K562 (cell line): ENCODE measurements around the gene BTG2. TPM values are rescaled to one million over a fixed set of nuclear protein-coding genes. Genes with fewer than 3 reads are reported as not detected.

Experiments
- BMI1 ChIP-seq: fragments of 150-350 bp; IDR thresholded peaks from 2 replicates; pipeline ENCODE4 v1.6.1; 2014; ENCODE audit warnings: low read length
- CBX2 ChIP-seq: fragments of 200-600 bp; sonication (generic); IDR thresholded peaks from one replicate; pipeline ENCODE4 v1.6.1; 2012; ENCODE audit warnings: mild to moderate bottlenecking, low read length, inconsistent platforms; ENCODE audit not compliant: insufficient read depth, poor library complexity, severe bottlenecking
- CTBP1 ChIP-seq: fragments of 450-650 bp; IDR thresholded peaks from 2 replicates; pipeline ENCODE4 v1.6.1; 2016; ENCODE audit warnings: borderline replicate concordance
- DLX4 ChIP-seq: fragments of 250-450 bp; sonication (Bioruptor Pico); IDR thresholded peaks from 2 replicates; pipeline ENCODE4 v1.6.1; 2021; ENCODE audit warnings: mild to moderate bottlenecking
- E2F4 ChIP-seq: sonication (generic); formaldehyde crosslinking; IDR thresholded peaks from 2 replicates; pipeline ENCODE4 v1.8.0; 2022; ENCODE audit warnings: mild to moderate bottlenecking, low read depth, missing genetic modification reagents
- E2F8 ChIP-seq: fragments of 450-650 bp; IDR thresholded peaks from 2 replicates; pipeline ENCODE4 v1.7.1; 2018; ENCODE audit warnings: mild to moderate bottlenecking, low read depth; ENCODE audit not compliant: partially characterized antibody
- ELF1 ChIP-seq: fragments of 200-800 bp; sonication (Bioruptor generic); IDR thresholded peaks from 2 replicates; pipeline ENCODE4 v1.6.1; 2016; ENCODE audit warnings: missing genetic modification characterization, missing compliant biosample characterization
- EP400 ChIP-seq: fragments of 450-650 bp; IDR thresholded peaks from 2 replicates; pipeline ENCODE4 v1.6.1; 2017; ENCODE audit warnings: antibody characterized with exemption, mild to moderate bottlenecking, moderate library complexity
- GTF2E2 ChIP-seq: fragments of 200-800 bp; sonication (Bioruptor generic); IDR thresholded peaks from 2 replicates; pipeline ENCODE4 v1.6.1; 2016; ENCODE audit warnings: missing genetic modification characterization, missing compliant biosample characterization
- HMBOX1 ChIP-seq: sonication (generic); IDR thresholded peaks from 2 replicates; pipeline ENCODE4 v1.6.1; 2016
- ID3 ChIP-seq, 2 experiments: fragments of 250-450 bp in 1 of 2; fragments of 450-650 bp in 1 of 2; sonication (Bioruptor Pico) in 1 of 2; IDR thresholded peaks; 2 replicates each; pipeline versions ENCODE4 v1.6.1 to v1.8.0; 2016 to 2021; ENCODE audit warnings: mild to moderate bottlenecking in 2 of 2, moderate library complexity in 2 of 2, missing compliant biosample characterization in 1 of 2, missing genetic modification characterization in 1 of 2
- KHSRP ChIP-seq: fragments of 450-650 bp; IDR thresholded peaks from 2 replicates; pipeline ENCODE4 v1.6.1; 2017
- LEF1 ChIP-seq: fragments of 450-650 bp; IDR thresholded peaks from 2 replicates; pipeline ENCODE4 v1.6.1; 2016; ENCODE audit warnings: mild to moderate bottlenecking
- MAFK ChIP-seq: IDR thresholded peaks from 2 replicates; pipeline ENCODE4 v1.6.1; 2011; ENCODE audit warnings: low read length, improper control_type of control experiment
- NEUROD1 ChIP-seq: fragments of 150-350 bp; IDR thresholded peaks from 2 replicates; pipeline ENCODE4 v1.6.1; 2014; ENCODE audit warnings: borderline replicate concordance, low read length, low read depth; ENCODE audit not compliant: partially characterized antibody
- NFIX ChIP-seq: fragments of 250-450 bp; sonication (Bioruptor Pico); IDR thresholded peaks from 2 replicates; pipeline ENCODE4 v1.4.0; 2020; ENCODE audit warnings: low read depth, mild to moderate bottlenecking, moderate library complexity
- POLR3G ChIP-seq: IDR thresholded peaks from 2 replicates; pipeline ENCODE4 v1.6.1; 2011; ENCODE audit not compliant: insufficient read length, insufficient replicate concordance; ENCODE audit errors: extremely low read depth
- SAFB2 ChIP-seq: fragments of 200-400 bp; formaldehyde crosslinking; IDR thresholded peaks from 2 replicates; pipeline ENCODE4 v1.6.1; 2018; ENCODE audit warnings: borderline replicate concordance, low read length, low read depth, moderate library complexity; ENCODE audit not compliant: severe bottlenecking
- ZC3H4 ChIP-seq: sonication (generic); formaldehyde crosslinking; IDR thresholded peaks from 2 replicates; pipeline ENCODE4 v1.9.0; 2021; ENCODE audit warnings: missing genetic modification reagents, borderline replicate concordance
- ZEB2 ChIP-seq: fragments of 450-650 bp; IDR thresholded peaks from 2 replicates; pipeline ENCODE4 v1.6.1; 2016
- ZNF316 ChIP-seq: fragments of 450-650 bp; IDR thresholded peaks from 2 replicates; pipeline ENCODE4 v1.6.1; 2016
- ZNF444 ChIP-seq: fragments of 250-450 bp; sonication (Bioruptor Pico); IDR thresholded peaks from 2 replicates; pipeline ENCODE4 v1.4.0; 2020; ENCODE audit warnings: mild to moderate bottlenecking, moderate library complexity
- ZNF699 ChIP-seq: fragments of 250-450 bp; sonication (Bioruptor Pico); IDR thresholded peaks from 2 replicates; pipeline ENCODE4 v1.8.0; 2021; ENCODE audit warnings: mild to moderate bottlenecking, moderate library complexity; ENCODE audit not compliant: insufficient replicate concordance
- polyA plus RNA-seq, 8 experiments: library from polyadenylated mRNA; depleted of rRNA in 4 of 8; stranded (reverse) in 5 of 8; unstranded in 3 of 8; fragments of >200 nt; fragmentation: Nextera tagmentation in 2 of 8; fragmentation: Illumina TruSeq in 1 of 8; extraction: Ambion mirVana in 2 of 8; extraction: Trizol in 1 of 8; gene quantifications; 2 replicates each; pipeline versions ENCODE4 v1.2.1 to v1.2.3, GENCODE V29; 2011 to 2014; ENCODE audit warnings: inconsistent platforms in 1 of 8, missing spikeins in 1 of 8
- total RNA-seq, 7 experiments: library from RNA; depleted of rRNA in 6 of 7; stranded (reverse); fragments of >200 nt in 6 of 7; fragmentation: Illumina TruSeq in 2 of 7; extraction: Trizol in 2 of 7; gene quantifications; 2 replicates each; pipeline versions ENCODE4 v1.2.1 to v1.2.3, GENCODE V29; 2011 to 2021; ENCODE audit warnings: low replicate concordance in 1 of 7

The BTG2 gene
- total and polyA plus RNA-seq, 9 of the 15 experiments (the other 6 are each of a cell fraction or from before 2014, with no cell fraction given) = 2.3 to 41.9 (median 8.7) TPM

- TF ChIP-seq E2F8 = no peak
- TF ChIP-seq ZNF444 (CRISPR knock-in tag) = no peak
- no peak for TF ChIP-seq ZNF699 (CRISPR knock-in tag)
- TF ChIP-seq ID3 (CRISPR knock-in tag; IDR thresholded peaks at IDR 0.05) = no peak
- no peak for TF ChIP-seq ID3 (tag; IDR thresholded peaks at IDR 0.05)
- TF ChIP-seq ELF1 = no peak; the same call in 1 of the 2 replicates
- no peak for TF ChIP-seq EP400
- TF ChIP-seq POLR3G = no peak
- TF ChIP-seq DLX4 (CRISPR knock-in tag) = no peak
- TF ChIP-seq ZC3H4 = no peak
- no peak for TF ChIP-seq SAFB2
- peak; percentile 65; the same call in 1 of the 2 replicates for TF ChIP-seq LEF1
- no peak for TF ChIP-seq E2F4
- peak; percentile 60 for TF ChIP-seq ZNF316
- peak; percentile 91 for TF ChIP-seq CTBP1
- peak; percentile 71; the same call in 1 of the 2 replicates for TF ChIP-seq ZEB2
- TF ChIP-seq NFIX (CRISPR knock-in tag) = no peak
- TF ChIP-seq MAFK = peak; percentile 60
- TF ChIP-seq NEUROD1 = peak; percentile 41
- TF ChIP-seq KHSRP = 0 out of 2 replicates have a peak, but pooled peaks have one; percentile 14
- no peak for TF ChIP-seq GTF2E2
- no peak for TF ChIP-seq CBX2
- TF ChIP-seq BMI1 = no peak
- TF ChIP-seq HMBOX1 = no peak
Observed at GRCh38 chr1:203268901-203269653, 36.2 kb upstream of the BTG2 start (continued).
